IMR-90 (cell line): ENCODE measurements around the gene SEMA5A.

Experiments
- CEBPB ChIP-seq: IDR thresholded peaks from 2 replicates; pipeline ENCODE4 v1.6.1; 2012; ENCODE audit warnings: low read depth, low read length, improper control_type of control experiment
- CTCF ChIP-seq: conservative IDR thresholded peaks from 2 replicates; pipeline ENCODE4 v1.5.1; 2012; ENCODE audit warnings: mild to moderate bottlenecking, low read depth, low read length, improper control_type of control experiment
- FOS ChIP-seq: fragments of 150-350 bp; IDR thresholded peaks from 2 replicates; pipeline ENCODE4 v1.6.1; 2016; ENCODE audit warnings: low read depth, low read length
- MAZ ChIP-seq: IDR thresholded peaks from 2 replicates; pipeline ENCODE4 v1.6.1; 2012; ENCODE audit warnings: low read depth, mild to moderate bottlenecking, low read length, improper control_type of control experiment, moderate library complexity, borderline replicate concordance
- MXI1 ChIP-seq: IDR thresholded peaks from 2 replicates; pipeline ENCODE4 v1.6.1; 2012; ENCODE audit warnings: low read depth, mild to moderate bottlenecking, low read length, moderate library complexity, borderline replicate concordance
- POLR2A ChIP-seq: IDR thresholded peaks from 2 replicates; pipeline ENCODE4 v1.6.1; 2012; ENCODE audit warnings: mild to moderate bottlenecking, low read depth, low read length
- RFX5 ChIP-seq: IDR thresholded peaks from 2 replicates; pipeline ENCODE4 v1.8.0; 2012; ENCODE audit warnings: low read depth, mild to moderate bottlenecking, low read length, moderate library complexity
- SMC3 ChIP-seq: fragments of 150-350 bp; IDR thresholded peaks from 2 replicates; pipeline ENCODE4 v1.6.1; 2016; ENCODE audit warnings: low read depth, mild to moderate bottlenecking, antibody characterized with exemption, low read length, moderate library complexity

DNA sequence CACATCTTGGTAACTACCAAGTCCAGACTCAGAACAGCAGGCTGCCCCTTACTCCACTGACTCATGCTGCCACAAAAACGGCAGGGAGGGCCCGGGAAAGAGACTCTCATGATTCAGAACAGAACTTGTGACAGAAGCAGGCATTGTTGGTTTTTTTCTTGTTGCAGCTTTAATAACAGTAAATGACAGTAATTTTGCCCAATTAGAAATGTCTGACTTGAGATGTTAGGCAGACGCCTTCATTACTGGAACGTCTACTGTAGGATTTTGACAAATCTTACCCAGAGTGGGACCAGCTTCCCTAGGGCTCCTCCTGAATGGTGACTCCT, 77.9 kb downstream of the SEMA5A start:
- TF ChIP-seq RFX5 (no peak), CTCF (no peak), MAZ (no peak), POLR2A (no peak), MXI1 (peak; percentile 67; the same call in 1 of the 2 replicates), SMC3 (no peak), CEBPB (no peak), FOS (peak; percentile 70)
